ENCODE measurements around the gene NUTM1.

DNA sequence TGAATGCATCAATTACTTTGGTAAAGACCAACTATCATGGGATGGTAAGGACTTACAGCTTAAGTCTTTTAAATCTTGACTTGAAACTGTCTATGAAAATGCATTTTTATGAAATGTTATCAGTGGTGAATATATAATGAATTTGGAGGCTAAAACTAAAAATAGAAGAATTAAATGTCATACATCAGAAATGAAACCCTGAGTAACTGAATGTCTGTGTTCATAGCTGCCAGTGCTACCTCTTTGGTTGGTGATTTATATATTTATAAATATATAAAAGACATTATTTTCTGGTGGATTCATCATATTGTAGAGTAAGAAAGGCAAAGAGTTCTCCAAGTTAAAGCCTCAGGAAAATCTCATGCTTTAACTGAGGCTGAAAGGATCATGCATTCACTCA, 17.7 kb upstream of the NUTM1 start:
- TF ChIP-seq CTCF (IDR thresholded peaks at IDR 0.05; ENCODE audit: low read depth, low read length) (no peak), EZH2phosphoT487 (IDR thresholded peaks at IDR 0.05; ENCODE audit: low read depth) (no peak)

Data from OCI-LY3 (cell line).